ENCODE data around the gene ABHD11.

GRCh38 chr7:73722785-73723184 lies 15.8 kb downstream of the ABHD11 start:
- TF ChIP-seq, protein P1, sequence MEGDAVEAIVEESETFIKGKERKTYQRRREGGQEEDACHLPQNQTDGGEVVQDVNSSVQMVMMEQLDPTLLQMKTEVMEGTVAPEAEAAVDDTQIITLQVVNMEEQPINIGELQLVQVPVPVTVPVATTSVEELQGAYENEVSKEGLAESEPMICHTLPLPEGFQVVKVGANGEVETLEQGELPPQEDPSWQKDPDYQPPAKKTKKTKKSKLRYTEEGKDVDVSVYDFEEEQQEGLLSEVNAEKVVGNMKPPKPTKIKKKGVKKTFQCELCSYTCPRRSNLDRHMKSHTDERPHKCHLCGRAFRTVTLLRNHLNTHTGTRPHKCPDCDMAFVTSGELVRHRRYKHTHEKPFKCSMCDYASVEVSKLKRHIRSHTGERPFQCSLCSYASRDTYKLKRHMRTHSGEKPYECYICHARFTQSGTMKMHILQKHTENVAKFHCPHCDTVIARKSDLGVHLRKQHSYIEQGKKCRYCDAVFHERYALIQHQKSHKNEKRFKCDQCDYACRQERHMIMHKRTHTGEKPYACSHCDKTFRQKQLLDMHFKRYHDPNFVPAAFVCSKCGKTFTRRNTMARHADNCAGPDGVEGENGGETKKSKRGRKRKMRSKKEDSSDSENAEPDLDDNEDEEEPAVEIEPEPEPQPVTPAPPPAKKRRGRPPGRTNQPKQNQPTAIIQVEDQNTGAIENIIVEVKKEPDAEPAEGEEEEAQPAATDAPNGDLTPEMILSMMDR (IDR thresholded peaks at IDR 0.05), result no peak
- TF ChIP-seq POLR2A (IDR thresholded peaks at IDR 0.05), result no peak
- no peak for TF ChIP-seq POLR2AphosphoS5 (IDR thresholded peaks at IDR 0.05)
- TF ChIP-seq EP300 (IDR thresholded peaks at IDR 0.05), result no peak
